Left kidney (tissue), 2 donors: ENCODE measurements around the gene NCKAP5. TPM values are rescaled to one million over a fixed set of nuclear protein-coding genes. Genes with fewer than 3 reads are reported as not detected.

ENCODE experiments used
- DNase-seq: peaks from one replicate; pipeline ENCODE4 v3.0.0-alpha.2; 2013
- polyA plus RNA-seq: library from polyadenylated mRNA; unstranded; fragments of 120-200 nt; gene quantifications from one replicate; pipeline ENCODE4 v1.2.1, GENCODE V29; 2013; ENCODE audit not compliant: insufficient read length

The NCKAP5 gene
- polyA plus RNA-seq, 1 donor, result 10.1 TPM

DNA sequence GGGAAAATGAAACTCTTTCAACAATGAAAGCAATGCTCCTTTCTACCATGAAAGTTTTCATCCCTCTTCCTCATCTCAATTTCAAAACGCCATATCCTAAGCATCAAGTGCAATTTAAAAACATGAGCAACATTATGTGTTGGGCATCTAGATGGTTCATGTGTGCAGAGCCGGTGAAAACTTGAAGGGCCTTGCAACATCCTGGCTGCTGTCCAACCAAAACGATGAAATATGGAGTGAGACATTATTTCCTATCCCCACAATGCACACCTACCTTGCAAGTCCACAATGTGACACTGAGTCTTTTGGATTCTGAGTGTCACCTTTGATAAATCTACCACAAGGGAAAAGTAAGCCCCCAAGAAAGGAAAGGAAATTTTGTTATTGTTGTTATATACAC, 110.0 kb downstream of the NCKAP5 start:
- no peak for DNase-seq

DNA sequence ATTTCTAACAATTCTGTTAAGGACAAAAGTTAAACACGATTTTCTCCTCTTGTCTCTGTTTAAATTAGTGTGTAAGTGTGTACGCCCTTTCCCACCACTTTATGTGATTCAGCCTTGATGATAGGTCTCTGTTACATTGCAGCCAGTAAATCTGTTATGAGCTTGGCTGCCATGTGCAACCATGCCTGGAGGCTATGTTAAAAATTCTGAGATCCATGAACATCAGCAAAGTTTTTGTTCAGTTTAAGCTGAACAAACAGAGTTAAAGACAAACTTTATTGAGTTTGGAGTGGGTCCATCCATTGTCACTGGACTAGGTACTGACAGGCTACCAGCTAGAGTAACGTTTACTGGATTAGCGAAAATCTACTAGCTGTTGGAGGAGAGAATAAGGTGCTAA, 110.4 kb downstream of the NCKAP5 start:
- no peak for DNase-seq

DNA sequence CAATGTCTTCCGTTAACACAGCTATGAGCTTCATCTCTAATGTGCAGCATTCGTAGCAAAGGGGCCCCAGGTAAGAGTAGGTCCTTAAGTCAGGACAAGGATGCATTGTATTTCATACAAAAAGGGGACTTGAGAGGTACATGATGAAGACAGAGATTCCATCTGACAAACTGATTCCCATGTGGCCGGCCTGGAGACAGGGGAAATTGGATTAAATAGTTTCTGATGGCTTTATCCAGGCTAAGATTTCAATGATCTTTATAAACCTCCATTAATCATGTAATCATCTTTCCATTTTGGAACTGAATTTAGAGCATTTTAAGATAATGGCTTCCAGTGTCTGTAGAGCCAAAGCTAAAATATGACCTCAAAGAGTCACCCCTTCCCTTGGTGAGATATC, 111.3 kb downstream of the NCKAP5 start:
- no peak for DNase-seq

DNA sequence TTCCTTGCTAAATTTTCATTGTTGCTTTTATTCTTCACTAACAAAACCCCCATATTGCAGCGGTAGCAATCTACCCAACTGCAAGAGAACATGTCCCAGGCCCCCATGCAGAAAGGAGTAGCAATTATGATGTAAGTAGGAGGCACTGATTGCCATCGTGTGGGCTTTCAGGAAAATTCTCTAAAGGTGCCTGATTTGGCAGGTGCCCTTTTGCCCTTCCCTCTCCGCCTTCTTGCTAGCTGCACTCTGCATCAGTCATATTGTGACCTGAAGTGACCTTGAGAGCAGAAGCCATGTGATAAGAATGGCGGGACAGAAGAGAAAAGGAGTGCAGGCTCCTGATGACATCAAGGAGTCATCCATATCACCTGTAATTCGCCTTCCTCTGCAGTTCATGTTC, 112.1 kb downstream of the NCKAP5 start:
- no peak for DNase-seq

DNA sequence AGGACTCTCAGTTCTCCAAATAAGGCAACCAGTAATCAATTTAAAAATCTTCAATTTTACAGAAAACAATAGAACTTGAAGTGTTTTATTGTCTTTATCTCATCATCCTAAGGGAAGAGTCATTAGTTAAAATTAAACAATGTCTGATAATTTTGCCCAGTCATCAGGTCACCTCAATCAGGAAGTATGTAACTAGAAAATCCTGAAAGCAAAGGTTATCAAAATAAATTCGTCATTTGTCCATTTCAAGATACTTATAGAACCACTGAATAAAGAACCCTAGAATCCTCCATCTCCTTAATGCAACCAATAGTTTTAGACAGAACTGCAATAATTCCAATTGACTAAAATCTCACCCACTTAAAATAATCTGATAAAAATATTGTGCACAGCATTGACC, 115.2 kb downstream of the NCKAP5 start:
- DNase-seq, result no peak

DNA sequence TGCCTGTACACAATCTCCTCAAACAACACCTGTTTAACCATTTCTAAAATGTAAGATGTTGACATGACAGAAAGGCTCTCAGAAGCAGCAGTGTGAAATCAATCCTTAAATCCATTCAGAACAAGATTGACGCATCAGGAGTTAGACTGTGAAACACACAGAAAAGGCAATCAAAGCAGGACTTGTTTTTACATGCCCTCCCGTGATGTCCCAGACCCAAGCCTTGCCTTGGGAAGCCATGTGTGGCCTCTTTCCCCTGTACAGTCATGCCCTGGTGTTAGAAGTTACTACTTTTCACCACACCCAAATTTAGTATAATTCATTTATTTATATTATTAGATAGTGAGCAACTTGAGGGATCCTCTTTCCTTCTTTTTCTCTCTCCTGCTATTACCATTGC, 115.7 kb downstream of the NCKAP5 start:
- no peak for DNase-seq

DNA sequence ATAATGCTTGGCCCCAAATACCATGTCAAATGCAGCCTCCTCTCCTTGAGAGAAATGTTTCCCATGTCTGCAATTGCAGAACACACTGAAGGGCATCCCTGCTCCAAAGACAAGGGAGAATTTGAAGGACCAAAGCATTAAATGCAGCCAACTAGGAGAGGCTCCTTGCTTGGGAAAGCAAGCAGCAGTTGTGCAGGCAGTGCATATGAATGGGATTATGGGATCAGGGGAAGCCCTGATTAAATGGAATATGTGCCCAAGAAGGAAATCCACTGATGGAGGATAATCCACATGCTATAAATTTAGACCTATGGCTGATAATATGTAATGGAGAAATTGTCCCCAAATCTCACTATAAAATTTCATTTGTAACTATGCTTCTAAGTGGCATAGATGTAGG, 116.1 kb downstream of the NCKAP5 start:
- no peak for DNase-seq

DNA sequence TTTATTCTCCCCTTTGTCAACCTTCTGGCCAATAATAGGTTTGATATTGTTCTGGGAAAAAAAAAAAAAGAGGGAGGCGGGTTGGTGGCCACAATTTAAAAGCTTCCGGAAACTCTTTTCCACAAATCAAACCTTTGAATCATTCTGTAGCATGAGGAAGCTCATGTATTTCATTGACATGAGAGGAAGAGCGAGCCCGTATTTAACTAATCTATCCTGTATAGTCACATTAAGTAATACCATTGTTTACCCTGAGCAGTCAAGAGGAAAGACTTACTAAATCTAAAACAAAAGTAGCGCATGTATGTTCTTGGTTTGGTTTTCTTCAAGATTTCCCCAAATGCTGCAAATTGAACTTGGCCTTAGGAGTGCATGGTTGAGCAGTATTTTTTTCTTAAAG, 120.1 kb downstream of the NCKAP5 start:
- no peak for DNase-seq

DNA sequence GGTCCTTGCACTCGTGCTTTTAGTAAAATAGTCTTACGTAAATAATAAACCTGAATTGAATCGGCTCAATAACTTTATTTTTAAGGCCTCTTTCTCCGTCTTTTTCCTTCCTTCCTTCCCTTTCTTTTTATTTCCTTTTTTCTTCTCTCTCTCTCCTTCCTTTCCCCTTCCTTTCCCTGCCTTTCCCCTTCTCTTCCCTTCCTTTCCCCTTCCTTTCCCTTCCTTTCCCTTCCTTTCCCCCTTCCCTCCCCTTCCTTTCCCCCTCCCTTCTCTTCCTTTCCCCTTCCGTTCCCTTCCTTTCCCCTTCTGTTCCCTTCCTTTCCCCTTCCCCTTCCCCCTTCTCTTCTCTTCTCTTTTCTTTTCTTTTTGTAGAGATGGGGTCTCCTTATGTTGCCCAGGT, 121.0 kb downstream of the NCKAP5 start:
- DNase-seq, result no peak

DNA sequence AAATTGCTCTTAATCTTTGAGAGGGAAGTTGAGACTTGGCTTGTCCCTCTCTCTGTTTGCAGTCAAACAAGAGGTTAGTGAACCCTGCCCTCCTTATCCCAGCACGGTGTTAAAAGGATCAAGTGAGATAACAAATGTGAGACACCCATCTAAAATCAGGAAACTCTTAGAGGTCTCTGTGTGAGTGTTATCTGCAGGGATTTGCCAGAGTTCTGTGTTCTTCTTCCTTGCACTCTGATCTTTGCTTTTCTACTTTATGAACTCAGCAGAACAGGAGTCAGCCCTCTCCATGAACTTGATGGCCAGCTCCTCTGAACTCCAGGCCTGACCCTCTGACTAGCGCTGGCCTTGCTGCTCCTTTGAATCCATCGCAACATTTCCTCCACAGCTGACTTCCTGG, 123.8 kb downstream of the NCKAP5 start:
- DNase-seq, result no peak

DNA sequence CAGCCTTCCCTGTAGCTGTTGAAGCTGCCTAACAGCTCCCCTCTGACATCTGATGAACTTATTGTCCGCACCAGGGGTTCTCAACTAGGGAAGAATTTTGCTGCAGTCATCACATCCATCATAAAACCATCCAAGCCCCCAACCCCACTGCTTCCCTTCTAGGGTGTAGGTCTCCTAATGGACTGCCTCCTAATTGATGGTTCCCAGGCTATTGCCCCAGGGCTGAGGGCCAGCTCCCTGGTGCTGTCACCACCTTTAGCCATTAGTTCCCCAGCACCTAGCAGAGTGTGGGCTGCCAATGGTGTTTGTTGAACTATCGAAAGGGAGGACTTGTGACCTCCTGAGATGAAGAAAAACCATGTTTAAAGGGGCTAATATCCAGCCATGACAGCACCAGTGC, 125.9 kb downstream of the NCKAP5 start:
- no peak for DNase-seq

DNA sequence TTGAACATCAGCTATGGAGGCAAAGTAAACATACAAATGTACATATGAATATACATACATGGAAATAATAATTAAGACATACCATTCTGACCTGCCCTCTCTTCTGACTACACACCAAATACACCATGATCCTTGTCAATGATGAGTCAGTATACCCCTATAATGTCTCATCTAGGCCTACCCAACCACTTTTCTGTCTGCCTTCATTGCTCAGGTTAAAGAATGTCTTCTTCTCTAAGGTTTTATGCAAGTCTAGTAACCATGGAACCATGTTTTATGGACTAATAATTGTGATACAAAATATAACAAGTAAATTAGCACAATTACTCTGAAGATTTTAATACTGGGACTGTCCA, 128.7 kb downstream of the NCKAP5 start:
- DNase-seq, result no peak

DNA sequence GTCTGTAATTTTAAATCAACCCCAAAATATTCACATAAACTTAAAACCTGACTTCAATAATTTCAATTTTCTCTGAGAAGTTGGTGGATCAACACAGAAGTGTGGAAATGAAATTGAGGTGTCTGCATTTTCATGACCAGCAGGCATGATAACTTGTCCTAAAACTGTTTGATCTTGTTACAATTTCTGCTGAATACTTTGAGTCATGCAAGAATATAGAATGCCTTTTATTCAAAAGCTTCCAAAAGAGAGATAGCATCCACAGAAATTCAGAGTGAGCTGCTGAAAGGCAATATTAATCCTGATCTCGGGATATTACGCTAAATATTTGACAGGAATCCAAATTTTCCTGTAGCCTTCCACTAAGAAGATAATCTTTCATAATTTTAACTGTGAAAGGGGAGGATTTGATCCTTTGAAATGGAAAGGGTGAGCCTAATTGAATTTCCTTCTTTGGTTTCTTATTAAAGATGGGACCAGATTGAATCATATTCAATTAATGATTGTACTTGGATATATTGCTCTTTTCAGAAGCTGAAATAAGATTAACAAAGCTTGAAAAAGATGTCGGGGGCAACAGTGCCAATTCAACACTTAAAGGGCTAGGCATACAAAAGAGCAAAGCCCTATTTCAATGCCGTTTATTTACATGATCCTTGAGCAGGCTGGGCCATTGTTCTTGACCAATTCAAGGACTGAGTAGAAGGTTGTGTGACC, 129.3 kb downstream of the NCKAP5 start:
- no peak for DNase-seq

DNA sequence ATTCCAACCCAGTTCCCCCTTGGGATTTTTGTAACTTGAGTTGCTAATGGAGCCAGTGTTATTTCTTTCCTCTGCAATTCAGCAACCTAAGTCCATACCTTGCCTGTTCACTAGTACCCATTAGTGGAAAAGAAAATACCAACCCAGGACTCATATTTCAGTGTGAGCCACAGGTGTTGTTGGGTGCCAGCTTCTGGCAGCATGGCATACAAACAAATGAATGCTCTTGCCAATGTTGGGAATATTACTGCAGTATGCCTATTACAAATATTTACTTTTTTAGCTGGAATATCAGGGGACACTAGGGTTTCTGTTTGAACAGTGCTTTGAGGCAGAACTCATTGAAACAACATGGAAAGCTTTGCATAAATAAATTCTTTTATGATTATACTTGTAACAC, 130.2 kb downstream of the NCKAP5 start:
- DNase-seq, result no peak

DNA sequence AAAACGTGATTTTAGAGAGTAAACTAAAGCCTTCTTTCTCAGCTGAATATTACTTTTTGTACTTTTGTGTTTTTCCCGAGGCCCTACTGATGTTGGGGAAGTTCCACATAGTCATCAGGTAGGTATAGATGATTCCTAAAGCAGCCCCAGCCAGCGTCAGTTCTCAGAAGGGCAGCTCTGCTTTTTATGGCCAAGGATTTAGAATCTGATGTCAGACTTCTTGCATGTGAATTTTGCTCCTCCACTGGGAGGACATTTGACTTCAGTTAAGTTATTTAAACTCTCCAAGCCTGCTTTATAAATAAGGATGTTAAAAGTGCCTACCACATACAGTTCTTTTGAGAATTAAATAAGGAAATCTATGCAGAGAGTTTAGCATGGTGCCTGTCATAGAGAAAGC, 130.8 kb downstream of the NCKAP5 start:
- no peak for DNase-seq

DNA sequence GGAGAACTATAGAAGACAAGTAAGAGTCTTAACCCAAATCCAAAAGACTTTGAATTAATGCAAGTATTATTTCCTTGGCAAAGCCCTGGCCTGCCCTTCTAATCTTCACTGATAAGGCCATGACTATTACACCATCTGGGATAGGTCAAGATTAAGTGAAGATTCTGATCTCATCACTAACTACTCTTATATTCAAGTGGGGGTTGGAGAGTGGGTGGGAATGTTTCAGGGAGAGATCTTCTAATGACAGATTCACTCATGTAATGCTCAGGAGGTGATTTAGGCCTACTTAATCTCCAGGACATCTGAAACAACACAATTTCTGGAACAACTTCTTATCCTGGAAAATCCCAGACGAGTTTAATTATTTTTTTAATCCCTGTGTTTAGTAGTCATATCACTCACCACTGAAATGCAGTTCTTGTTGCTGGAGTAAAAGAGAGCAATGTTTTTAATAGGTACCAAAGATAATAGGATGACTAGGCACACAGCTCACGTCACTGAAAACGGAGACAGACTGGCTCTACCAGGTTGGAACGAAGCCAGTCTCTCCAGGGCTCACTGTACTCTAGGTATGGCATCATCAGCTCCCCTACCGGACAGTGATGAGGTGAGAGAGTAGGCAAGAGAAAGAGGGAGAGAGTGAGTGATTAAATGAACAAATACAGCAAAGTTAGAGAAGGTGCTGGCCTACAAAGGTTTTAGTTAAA, 133.1 kb downstream of the NCKAP5 start:
- DNase-seq, result no peak

DNA sequence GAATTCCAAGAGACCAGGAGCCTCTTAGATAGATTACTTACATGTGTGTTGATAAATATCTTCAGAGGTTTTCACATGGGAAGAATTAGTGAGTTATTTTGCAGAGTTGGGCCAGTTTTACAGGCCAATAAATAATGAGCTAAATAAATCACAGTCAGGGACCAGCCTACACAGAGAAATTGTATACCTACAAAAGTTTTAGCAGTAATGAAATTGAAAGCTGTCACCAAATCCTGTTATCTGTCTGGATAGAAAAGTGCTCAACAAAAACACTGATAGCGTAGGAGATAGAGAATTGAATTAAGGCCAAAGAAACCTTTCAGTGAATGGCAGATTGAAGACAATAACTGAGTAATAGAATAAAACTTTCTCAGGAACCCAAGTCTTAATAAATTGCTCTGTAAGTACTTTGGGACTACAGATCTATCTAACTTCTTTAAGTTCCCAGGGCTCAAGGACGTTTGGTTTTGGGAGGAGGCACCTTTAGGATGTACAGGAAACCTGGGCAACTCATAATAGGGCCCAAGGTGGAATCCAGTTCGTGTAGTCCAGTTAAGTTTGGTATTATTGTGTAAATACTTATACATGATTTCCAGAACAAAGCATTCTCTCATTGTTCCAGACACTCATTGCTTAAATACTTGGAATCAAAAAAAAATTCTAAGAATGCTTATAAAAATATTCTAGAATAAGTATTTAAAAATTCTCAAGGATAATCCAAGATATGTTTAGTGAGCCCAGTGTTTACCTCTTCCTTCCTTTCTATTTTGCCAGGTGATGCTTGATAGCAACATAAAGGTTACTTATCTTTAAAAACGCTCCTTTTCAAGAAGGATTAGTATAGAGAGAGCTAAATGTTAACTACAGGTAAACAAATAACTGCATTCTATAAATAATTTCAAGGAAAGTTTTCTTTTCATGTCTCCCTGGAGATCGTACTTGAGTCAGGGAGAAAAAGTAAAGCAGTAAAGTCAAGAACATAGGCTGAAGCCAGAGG, 134.5 kb downstream of the NCKAP5 start:
- DNase-seq, result no peak

DNA sequence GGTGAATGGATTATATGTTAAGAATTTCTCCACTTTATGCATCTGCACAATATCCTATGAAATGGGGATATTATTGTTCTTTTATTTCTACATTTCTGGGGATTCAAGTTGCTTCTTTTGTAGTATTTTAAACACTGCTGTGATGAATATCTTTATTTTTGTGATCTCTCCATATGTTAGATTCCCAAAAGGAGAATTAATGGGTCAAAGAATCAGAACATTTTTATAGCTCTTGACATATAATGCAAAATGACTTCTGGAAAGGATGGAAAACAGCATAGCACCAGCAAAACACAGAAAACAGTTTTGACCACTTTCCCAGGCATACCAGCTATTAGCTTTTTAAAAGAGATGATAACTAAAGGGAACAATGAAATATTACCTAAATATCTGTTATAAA, 135.5 kb downstream of the NCKAP5 start:
- DNase-seq, result no peak

DNA sequence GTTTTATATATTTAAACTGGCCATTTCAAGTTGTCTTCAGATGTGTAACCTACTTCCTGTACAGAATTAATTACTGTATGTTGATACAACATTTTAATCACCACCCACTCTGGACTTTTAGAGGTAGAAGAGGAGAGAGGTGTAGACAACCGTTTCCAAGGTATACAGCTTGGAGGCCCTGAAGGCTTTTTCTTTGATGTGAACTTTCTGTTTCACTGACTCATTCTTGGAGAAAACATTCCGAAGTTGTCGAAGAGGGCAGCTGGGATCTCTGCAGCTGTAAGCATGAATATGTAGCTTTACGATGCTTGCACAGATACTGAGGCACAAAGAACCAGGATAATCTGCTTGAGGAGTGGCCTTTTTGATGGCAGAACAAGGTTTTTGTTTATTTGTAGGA, 137.0 kb downstream of the NCKAP5 start:
- DNase-seq, result no peak

DNA sequence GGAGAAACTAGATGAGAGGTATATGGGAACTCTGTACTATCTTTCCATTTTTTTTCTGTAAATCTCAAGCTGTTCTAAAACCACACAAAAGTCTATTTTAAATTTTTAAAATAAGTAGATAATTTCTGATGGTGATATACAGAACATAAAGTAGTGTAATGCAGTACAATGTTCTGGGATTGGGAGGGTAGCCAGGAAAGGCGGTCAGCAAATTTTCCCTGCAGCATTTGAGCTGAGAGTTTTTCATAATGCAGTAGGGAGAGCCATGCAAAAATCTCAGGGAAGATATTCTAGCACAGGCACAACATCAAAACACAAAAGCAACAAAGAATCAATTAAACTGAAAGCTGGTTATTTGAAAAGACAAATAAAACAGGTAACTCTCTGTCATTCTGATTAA, 141.5 kb downstream of the NCKAP5 start:
- no peak for DNase-seq

DNA sequence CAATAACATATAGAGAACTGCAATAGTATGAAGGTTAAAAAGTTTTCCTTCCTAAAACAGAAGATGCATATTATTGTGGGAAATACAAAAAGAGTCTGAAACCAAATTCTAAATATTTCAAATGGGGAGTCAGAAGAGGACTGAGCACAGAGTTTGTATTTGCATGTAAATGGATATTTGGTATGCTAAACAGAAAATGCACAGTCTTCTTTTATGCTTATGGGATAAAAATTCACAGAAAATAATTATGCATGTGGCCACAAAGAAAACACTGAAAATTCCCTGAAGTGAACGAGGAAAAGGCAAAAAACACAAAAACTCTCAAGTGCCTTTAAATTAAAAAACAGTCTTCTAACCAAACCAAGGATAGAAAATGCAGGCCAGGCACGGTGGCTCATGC, 142.7 kb downstream of the NCKAP5 start:
- DNase-seq, result no peak

DNA sequence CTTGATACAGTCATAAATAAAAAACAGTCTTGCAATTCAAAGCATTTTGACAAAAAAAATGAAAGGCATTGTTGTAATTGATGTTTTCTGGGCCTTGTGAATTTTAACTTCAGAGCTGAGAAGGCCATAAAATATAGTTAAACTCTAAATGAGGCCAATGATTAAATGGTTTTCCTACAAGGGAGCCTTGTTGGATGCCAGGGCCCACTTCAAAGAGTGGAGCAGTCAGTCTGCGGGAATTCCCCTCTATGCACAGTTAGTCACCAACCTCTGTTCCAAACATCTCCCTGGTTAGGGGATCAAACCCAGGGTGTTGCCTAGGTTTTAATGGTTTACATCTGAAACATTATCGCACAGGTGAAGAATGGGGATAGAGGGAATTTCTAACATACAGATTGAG, 143.4 kb downstream of the NCKAP5 start:
- DNase-seq, result no peak

DNA sequence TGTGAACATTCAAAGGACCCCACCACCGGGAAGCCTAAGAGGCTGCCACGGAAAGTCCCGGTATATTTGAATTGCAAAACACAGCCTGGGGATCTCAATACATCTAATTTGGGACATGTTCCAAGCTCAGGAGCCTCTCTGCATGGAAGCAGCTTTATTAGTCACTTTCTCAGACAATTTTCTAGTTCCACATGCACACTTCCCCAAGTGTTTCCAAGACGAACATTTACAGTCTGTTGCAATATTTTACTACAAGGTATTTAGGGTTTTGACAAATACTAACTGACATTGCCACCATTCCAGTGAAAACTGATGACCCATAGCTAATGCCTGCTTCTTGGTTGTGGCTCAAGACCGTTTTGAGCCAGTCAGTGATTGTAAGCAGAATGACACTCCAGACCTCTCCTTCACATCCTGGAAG, 145.3 kb downstream of the NCKAP5 start:
- DNase-seq, result no peak
